ENCODE results near the gene RAB9B. TPM values are rescaled to one million over a fixed set of nuclear protein-coding genes. Genes with fewer than 3 reads are reported as not detected.

The RAB9B gene
- total and polyA plus RNA-seq, 2 donors (not counting 1 experiment from before 2014, with no cell fraction given), result 0.43 to 0.44 TPM

DNA sequence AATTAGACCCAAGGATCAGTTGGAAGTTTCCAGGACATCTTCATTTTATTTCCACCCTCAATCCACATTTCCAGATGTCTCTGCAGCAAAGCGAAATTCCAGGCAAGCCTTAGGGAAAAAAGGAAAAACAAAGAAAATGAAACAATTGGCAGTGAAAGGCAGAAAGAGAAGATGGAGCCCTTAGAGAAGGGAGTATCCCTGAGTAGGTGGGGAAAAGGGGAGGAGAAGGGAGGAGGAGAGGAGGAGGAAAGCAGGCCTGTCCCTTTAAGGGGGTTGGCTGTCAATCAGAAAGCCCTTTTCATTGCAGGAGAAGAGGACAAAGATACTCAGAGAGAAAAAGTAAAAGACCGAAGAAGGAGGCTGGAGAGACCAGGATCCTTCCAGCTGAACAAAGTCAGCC lies 55.5 kb downstream of the RAB9B start, which contains the start of gene PLP1:
Gene PLP1, plus strand, starts transcription at position 295 of the 400 bp plus-strand sequence. CDS start 156 bp downstream, outside the sequence.
- intact Hi-C loops (cut with micrococcal nuclease), result no loop called here
- H3K4me1 ChIP-seq (ENCODE audit: control insufficient read depth in 2 of 2, insufficient read depth in 2 of 2, low read length in 2 of 2), result no peaks in the 10 kb centered on the region
- CTCF ChIA-PET, result no interaction called here

GRCh38 chrX:103774070-103774642 lies 57.9 kb downstream of the RAB9B start:
- no peaks in the 10 kb centered on the region for H4K20me1 ChIP-seq (ENCODE audit: control insufficient read depth, insufficient read depth, low read length, poor library complexity, severe bottlenecking)
- no peak overlapping the region for H3K4me2 ChIP-seq (replicated peaks; ENCODE audit: low read depth, low read length, poor library complexity, severe bottlenecking)
- Mint-ChIP-seq H3K9me3 (ENCODE audit: insufficient read depth) (no peaks in the 10 kb centered on the region), H3K27me3 (peaks cover 15% of the 10 kb centered on the region), H3K27ac (no peak overlapping the region), H3K4me1 (no peaks in the 10 kb centered on the region), H3K4me3 (no peak overlapping the region)
- no peaks in the 10 kb centered on the region for H3K79me2 ChIP-seq (ENCODE audit: control insufficient read depth, insufficient read depth, low read length)
- no peak overlapping the region for H3K9ac ChIP-seq (ENCODE audit: low read length)
- no peaks in the 10 kb centered on the region for H3K27me3 ChIP-seq (replicated peaks in 1 of 4; ENCODE audit: control extremely low read depth in 1 of 4, control insufficient read depth in 3 of 4, insufficient read depth in 4 of 4, low read length in 3 of 4)
- H3K9me3 ChIP-seq (ENCODE audit: control extremely low read depth in 1 of 3, control insufficient read depth in 2 of 3, insufficient read depth in 1 of 3, low read length in 2 of 3), result no peaks in the 10 kb centered on the region
- no peak overlapping the region for H2AFZ ChIP-seq (ENCODE audit: insufficient read depth, low read depth, low read length, poor library complexity, severe bottlenecking)
- ATAC-seq (ENCODE audit: low read depth), result no peak
- H3K36me3 ChIP-seq (replicated peaks in 1 of 2; ENCODE audit: control extremely low read depth in 1 of 2, control insufficient read depth in 1 of 2, extremely low read depth in 1 of 2, insufficient read depth in 2 of 2, low read length in 1 of 2), result no peaks in the 10 kb centered on the region
- CTCF ChIA-PET, result no interaction called here
- H3K4me1 ChIP-seq (ENCODE audit: control insufficient read depth in 2 of 2, insufficient read depth in 2 of 2, low read length in 2 of 2), result no peaks in the 10 kb centered on the region
- WGBS (ENCODE audit: insufficient coverage), result 77% methylated on average over 5 of the region's 6 CpGs
- H3K4me3 ChIP-seq (ENCODE audit: control extremely low read depth in 1 of 5, extremely low read depth in 1 of 5, insufficient read depth in 1 of 5, low read depth in 2 of 5, low read length in 4 of 5), result no peak overlapping the region
- H3K27ac ChIP-seq (ENCODE audit: low read length in 2 of 2), result no peak overlapping the region
- POLR2A ChIA-PET, result no interaction called here
- intact Hi-C loops (cut with micrococcal nuclease), result no loop called here
- TF ChIP-seq, protein P1, sequence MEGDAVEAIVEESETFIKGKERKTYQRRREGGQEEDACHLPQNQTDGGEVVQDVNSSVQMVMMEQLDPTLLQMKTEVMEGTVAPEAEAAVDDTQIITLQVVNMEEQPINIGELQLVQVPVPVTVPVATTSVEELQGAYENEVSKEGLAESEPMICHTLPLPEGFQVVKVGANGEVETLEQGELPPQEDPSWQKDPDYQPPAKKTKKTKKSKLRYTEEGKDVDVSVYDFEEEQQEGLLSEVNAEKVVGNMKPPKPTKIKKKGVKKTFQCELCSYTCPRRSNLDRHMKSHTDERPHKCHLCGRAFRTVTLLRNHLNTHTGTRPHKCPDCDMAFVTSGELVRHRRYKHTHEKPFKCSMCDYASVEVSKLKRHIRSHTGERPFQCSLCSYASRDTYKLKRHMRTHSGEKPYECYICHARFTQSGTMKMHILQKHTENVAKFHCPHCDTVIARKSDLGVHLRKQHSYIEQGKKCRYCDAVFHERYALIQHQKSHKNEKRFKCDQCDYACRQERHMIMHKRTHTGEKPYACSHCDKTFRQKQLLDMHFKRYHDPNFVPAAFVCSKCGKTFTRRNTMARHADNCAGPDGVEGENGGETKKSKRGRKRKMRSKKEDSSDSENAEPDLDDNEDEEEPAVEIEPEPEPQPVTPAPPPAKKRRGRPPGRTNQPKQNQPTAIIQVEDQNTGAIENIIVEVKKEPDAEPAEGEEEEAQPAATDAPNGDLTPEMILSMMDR (IDR thresholded peaks at IDR 0.05), result no peak
- TF ChIP-seq EZH2 (IDR thresholded peaks at IDR 0.05; ENCODE audit: borderline replicate concordance, insufficient read depth, low read depth, low read length, poor library complexity, severe bottlenecking), result no peak
- no peak for DNase-seq

More for the DNA sequence above, 55.5 kb downstream of the RAB9B start, which contains the start of gene PLP1:
- Histone ChIP-seq H3K27me3 (replicated peaks in 1 of 4; ENCODE audit: control extremely low read depth in 1 of 4, control insufficient read depth in 3 of 4, insufficient read depth in 4 of 4, low read length in 3 of 4) (no peaks in the 10 kb centered on the region), H4K20me1 (ENCODE audit: control insufficient read depth, insufficient read depth, low read length, poor library complexity, severe bottlenecking) (no peaks in the 10 kb centered on the region), H2AFZ (ENCODE audit: insufficient read depth, low read depth, low read length, poor library complexity, severe bottlenecking) (no peak within 1 kb of the TSS), H3K4me3 (ENCODE audit: control extremely low read depth in 1 of 5, extremely low read depth in 1 of 5, insufficient read depth in 1 of 5, low read depth in 2 of 5, low read length in 4 of 5) (no peak within 1 kb of the TSS), H3K79me2 (ENCODE audit: control insufficient read depth, insufficient read depth, low read length) (no peaks in the 10 kb centered on the region), H3K4me2 (replicated peaks; ENCODE audit: low read depth, low read length, poor library complexity, severe bottlenecking) (no peak within 1 kb of the TSS), H3K9me3 (ENCODE audit: control extremely low read depth in 1 of 3, control insufficient read depth in 2 of 3, insufficient read depth in 1 of 3, low read length in 2 of 3) (no peaks in the 10 kb centered on the region), H3K9ac (ENCODE audit: low read length) (no peak within 1 kb of the TSS), H3K27ac (ENCODE audit: low read length in 2 of 2) (no peak within 1 kb of the TSS), H3K36me3 (replicated peaks in 1 of 2; ENCODE audit: control extremely low read depth in 1 of 2, control insufficient read depth in 1 of 2, extremely low read depth in 1 of 2, insufficient read depth in 2 of 2, low read length in 1 of 2) (no peaks in the 10 kb centered on the region)
- H3K27ac Mint-ChIP-seq, result no peak within 1 kb of the TSS
- H3K4me1 Mint-ChIP-seq, result no peaks in the 10 kb centered on the region
- peaks cover 15% of the 10 kb centered on the region for H3K27me3 Mint-ChIP-seq
- 100% methylated on average over 1 of the region's 2 CpGs for WGBS (ENCODE audit: insufficient coverage)
- DNase-seq, result no peak
- POLR2A ChIA-PET, result no interaction called here
- TF ChIP-seq, protein P1 (IDR thresholded peaks at IDR 0.05), result no peak
- TF ChIP-seq EZH2 (IDR thresholded peaks at IDR 0.05; ENCODE audit: borderline replicate concordance, insufficient read depth, low read depth, low read length, poor library complexity, severe bottlenecking), result no peak
- H3K9me3 Mint-ChIP-seq (ENCODE audit: insufficient read depth), result no peaks in the 10 kb centered on the region
- H3K4me3 Mint-ChIP-seq, result no peak within 1 kb of the TSS
- no peak for ATAC-seq (ENCODE audit: low read depth)

Data from B cell (primary cell).